Measurements from ENCODE around the gene BRINP1. TPM values are rescaled to one million over a fixed set of nuclear protein-coding genes. Genes with fewer than 3 reads are reported as not detected.

The BRINP1 gene
- total RNA-seq, 4 donors from 2014 or later: not detected

- no peak for TF ChIP-seq EP300 (IDR thresholded peaks at IDR 0.05)
- no peak for TF ChIP-seq CTCF (IDR thresholded peaks at IDR 0.05)
- TF ChIP-seq POLR2A (IDR thresholded peaks at IDR 0.05): no peak
- Histone ChIP-seq H3K4me1 (no peaks in the 10 kb centered on the region), H3K4me3 (no peak overlapping the region), H3K27ac (no peak overlapping the region), H3K36me3 (no peaks in the 10 kb centered on the region), H3K27me3 (no peaks in the 10 kb centered on the region), H3K9me3 (no peaks in the 10 kb centered on the region)
- no peak for DNase-seq (ENCODE audit: low spot score in 2 of 2)
- WGBS, 2 donors: 52 to 53% methylated on average over 5 of the region's 5 CpGs
Observed at GRCh38 chr9:119273325-119273904, 95.8 kb downstream of the BRINP1 start.

DNA sequence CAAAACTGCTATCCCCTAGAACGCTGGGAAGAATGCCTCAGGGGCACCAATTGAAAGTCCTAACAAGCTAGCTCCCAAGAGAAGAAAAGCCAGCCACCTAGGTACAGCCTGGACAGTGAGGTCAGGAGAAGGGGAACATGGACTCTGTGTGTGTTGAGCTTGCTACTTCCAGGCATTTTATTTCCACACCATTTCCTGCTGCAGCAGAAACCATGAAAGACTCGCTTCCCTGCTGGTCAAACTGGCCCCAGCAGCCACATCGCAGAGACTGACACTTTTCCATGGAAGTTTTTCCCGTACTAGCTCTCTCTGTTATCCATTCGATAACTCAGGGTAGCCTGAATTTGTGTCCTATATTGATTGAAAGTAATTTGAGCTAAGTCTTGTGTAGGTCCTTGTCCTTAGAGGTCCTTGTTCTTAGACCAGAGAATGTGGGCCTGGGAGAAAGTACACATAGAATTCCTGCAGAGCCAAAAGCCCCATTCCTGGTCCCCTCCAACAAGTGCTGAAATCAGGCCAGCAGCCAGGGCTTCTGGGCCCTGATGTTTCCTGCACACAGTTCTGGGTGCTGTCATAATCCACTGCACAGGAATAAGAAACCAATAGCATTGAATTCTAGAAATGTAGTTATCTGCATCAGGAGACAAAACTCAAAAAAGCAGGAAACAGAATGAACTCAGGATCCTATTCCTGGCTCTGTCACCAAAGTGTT lies 96.6 kb downstream of the BRINP1 start:
- TF ChIP-seq EP300 (IDR thresholded peaks at IDR 0.05): no peak
- TF ChIP-seq POLR2A (IDR thresholded peaks at IDR 0.05): no peak
- no peak for TF ChIP-seq CTCF (IDR thresholded peaks at IDR 0.05)
- no peak overlapping the region for H3K4me3 ChIP-seq
- no peaks in the 10 kb centered on the region for H3K4me1 ChIP-seq
- no peak overlapping the region for H3K27ac ChIP-seq
- no peaks in the 10 kb centered on the region for H3K27me3 ChIP-seq
- DNase-seq (ENCODE audit: low spot score in 2 of 2): no peak
- no peaks in the 10 kb centered on the region for H3K36me3 ChIP-seq
- H3K9me3 ChIP-seq: no peaks in the 10 kb centered on the region
- 35 to 53% methylated on average over 5 of the region's 5 CpGs for WGBS, 2 donors

DNA sequence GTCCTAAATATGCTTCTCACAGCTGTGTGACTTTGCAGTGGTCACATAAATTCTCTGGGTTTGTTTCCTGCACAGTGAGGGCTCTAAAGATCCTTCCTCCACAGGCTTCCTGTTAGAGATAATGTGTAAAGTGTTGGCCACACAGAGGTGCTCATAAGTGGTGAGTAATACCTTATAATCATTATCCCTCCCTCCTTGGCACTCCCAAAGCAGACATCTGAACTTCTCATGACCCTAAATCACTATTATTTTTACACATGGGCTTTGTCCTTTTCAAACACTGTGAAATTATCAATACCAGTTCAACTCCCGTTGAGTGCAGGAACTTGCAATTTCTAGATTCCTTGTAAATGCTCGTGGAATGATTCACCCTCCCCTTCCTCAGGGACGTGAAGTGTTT lies 100.2 kb downstream of the BRINP1 start:
- WGBS, 2 donors: 12 to 18% methylated on average over 3 of the region's 3 CpGs

DNA sequence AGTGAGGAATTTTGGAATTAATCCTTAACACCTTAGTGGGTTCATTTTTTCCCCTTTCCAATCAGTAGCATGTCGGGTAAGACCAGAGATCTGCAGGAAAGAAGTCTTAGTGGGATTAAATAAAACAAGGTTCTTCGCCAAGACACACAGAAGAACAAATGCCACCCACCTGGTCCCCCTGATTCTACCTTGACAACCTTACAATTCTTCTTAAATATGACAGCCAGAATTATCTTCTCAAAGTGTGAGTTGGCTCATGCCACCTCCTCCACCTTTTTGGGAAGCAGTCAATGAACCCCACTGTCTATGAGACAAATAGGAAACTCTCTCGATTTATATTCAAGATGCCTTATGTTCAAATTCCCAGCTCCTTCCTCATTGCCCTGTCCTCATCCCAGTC lies 105.1 kb downstream of the BRINP1 start:
- H3K36me3 ChIP-seq: no peaks in the 10 kb centered on the region
- no peaks in the 10 kb centered on the region for H3K4me1 ChIP-seq
- no peak for DNase-seq (ENCODE audit: low spot score in 2 of 2)
- H3K9me3 ChIP-seq: no peaks in the 10 kb centered on the region
- H3K4me3 ChIP-seq: no peak overlapping the region
- WGBS, 2 donors: 86 to 93% methylated on average over 3 of the region's 3 CpGs
- no peak overlapping the region for H3K27ac ChIP-seq
- no peak for TF ChIP-seq EP300 (IDR thresholded peaks at IDR 0.05)
- TF ChIP-seq POLR2A (IDR thresholded peaks at IDR 0.05): no peak
- TF ChIP-seq CTCF (IDR thresholded peaks at IDR 0.05): no peak
- H3K27me3 ChIP-seq: no peaks in the 10 kb centered on the region

More for the DNA sequence above, 100.2 kb downstream of the BRINP1 start:
- H3K36me3 ChIP-seq: no peaks in the 10 kb centered on the region
- DNase-seq (ENCODE audit: low spot score in 2 of 2): no peak
- H3K27me3 ChIP-seq: no peaks in the 10 kb centered on the region
- no peaks in the 10 kb centered on the region for H3K4me1 ChIP-seq
- H3K4me3 ChIP-seq: no peak overlapping the region
- H3K9me3 ChIP-seq: no peaks in the 10 kb centered on the region
- H3K27ac ChIP-seq: no peak overlapping the region
- no peak for TF ChIP-seq POLR2A (IDR thresholded peaks at IDR 0.05)
- TF ChIP-seq EP300 (IDR thresholded peaks at IDR 0.05): no peak
- no peak for TF ChIP-seq CTCF (IDR thresholded peaks at IDR 0.05)

- H3K27me3 ChIP-seq: no peaks in the 10 kb centered on the region
- H3K27ac ChIP-seq: no peak overlapping the region
- TF ChIP-seq POLR2A (IDR thresholded peaks at IDR 0.05) (no peak), CTCF (IDR thresholded peaks at IDR 0.05) (no peak), EP300 (IDR thresholded peaks at IDR 0.05) (no peak)
- no peaks in the 10 kb centered on the region for H3K9me3 ChIP-seq
- no peak overlapping the region for H3K4me3 ChIP-seq
- no peaks in the 10 kb centered on the region for H3K36me3 ChIP-seq
- no peak for DNase-seq (ENCODE audit: low spot score in 2 of 2)
- H3K4me1 ChIP-seq: no peaks in the 10 kb centered on the region
- WGBS, 2 donors: 34 to 48% methylated on average over 4 of the region's 4 CpGs
Observed at GRCh38 chr9:119257592-119257991, 111.6 kb downstream of the BRINP1 start.

All from tibial nerve (tissue), 4 donors.